HepG2 (cell line): ENCODE results near the gene STAG3. TPM values are rescaled to one million over a fixed set of nuclear protein-coding genes. Genes with fewer than 3 reads are reported as not detected.

Source experiments
- CCDC6 ChIP-seq: sonication (generic); formaldehyde crosslinking; IDR thresholded peaks from 2 replicates; pipeline ENCODE4 v1.8.1; 2022; ENCODE audit warnings: mild to moderate bottlenecking, missing genetic modification reagents, moderate library complexity
- FOXP1 ChIP-seq, 2 experiments: fragments of 450-650 bp in 1 of 2; IDR thresholded peaks; 2 replicates each; pipeline ENCODE4 v1.6.1; 2017 to 2018; ENCODE audit warnings: antibody characterized with exemption in 1 of 2
- HNF1B ChIP-seq: sonication (generic); formaldehyde crosslinking; IDR thresholded peaks from 2 replicates; pipeline ENCODE4 v1.5.1; 2020; ENCODE audit warnings: mild to moderate bottlenecking, moderate library complexity, missing genetic modification reagents
- KDM2A ChIP-seq: sonication (generic); formaldehyde crosslinking; IDR thresholded peaks from 2 replicates; pipeline ENCODE4 v1.4.0; 2020; ENCODE audit warnings: low read depth, missing genetic modification reagents, borderline replicate concordance
- MIER3 ChIP-seq: IDR thresholded peaks from 2 replicates; pipeline ENCODE4 v1.6.1; 2016; ENCODE audit warnings: missing compliant biosample characterization, borderline replicate concordance
- RFXAP ChIP-seq: sonication (generic); formaldehyde crosslinking; IDR thresholded peaks from 2 replicates; pipeline ENCODE4 v1.4.0; 2020; ENCODE audit warnings: missing genetic modification reagents, borderline replicate concordance
- SMARCC2 ChIP-seq: fragments of 450-650 bp; IDR thresholded peaks from 2 replicates; pipeline ENCODE4 v1.6.1; 2017; ENCODE audit warnings: antibody characterized with exemption, mild to moderate bottlenecking
- SOX13 ChIP-seq, 3 experiments: fragments of 450-650 bp in 1 of 3; sonication (generic) in 1 of 3; formaldehyde crosslinking in 1 of 3; IDR thresholded peaks in 2 of 3; conservative IDR thresholded peaks in 1 of 3; 2 replicates each; pipeline versions ENCODE4 v1.5.0 to v1.6.1; 2016 to 2020; ENCODE audit warnings: antibody characterized with exemption in 1 of 3, mild to moderate bottlenecking in 1 of 3, missing compliant biosample characterization in 1 of 3, missing genetic modification reagents in 1 of 3, moderate library complexity in 1 of 3
- ZNF574 ChIP-seq: sonication (generic); formaldehyde crosslinking; IDR thresholded peaks from 2 replicates; pipeline ENCODE4 v1.4.0; 2020; ENCODE audit warnings: missing genetic modification reagents
- polyA plus RNA-seq, 8 experiments: library from polyadenylated mRNA; depleted of rRNA in 3 of 8; stranded (reverse) in 7 of 8; unstranded in 1 of 8; fragments of >200 nt; fragmentation: Illumina TruSeq in 4 of 8; extraction: Trizol in 4 of 8; gene quantifications; 2 replicates each; pipeline versions ENCODE4 v1.2.1 to v1.2.3, GENCODE V29; 2011 to 2016; ENCODE audit warnings: low read depth in 4 of 8, missing spikeins in 1 of 8, mixed read lengths in 1 of 8; ENCODE audit not compliant: insufficient read depth in 1 of 8
- total RNA-seq, 5 experiments: library from RNA; depleted of rRNA; stranded (reverse); fragments of >200 nt; fragmentation: Illumina TruSeq; extraction: Trizol; gene quantifications; 2 replicates each; pipeline ENCODE4 v1.2.3, GENCODE V29; 2016; ENCODE audit warnings: low read depth in 1 of 5
- TF ChIP-seq, protein P1 (sequence below): sonication (generic); formaldehyde crosslinking; IDR thresholded peaks from 2 replicates; pipeline ENCODE4 v1.5.0; 2020; ENCODE audit warnings: mild to moderate bottlenecking, missing genetic modification reagents, moderate library complexity
- TF ChIP-seq, protein P2 (sequence below): sonication (generic); formaldehyde crosslinking; IDR thresholded peaks from one replicate; pipeline ENCODE4 v1.5.1; 2020; ENCODE audit warnings: mild to moderate bottlenecking, missing genetic modification reagents; ENCODE audit errors: not compliant biosample characterization

The STAG3 gene
- total and polyA plus RNA-seq, 2 of the 13 experiments (the other 11 are each of a cell fraction or from before 2014, with no cell fraction given) = 0.09 to 0.33 TPM

- TF ChIP-seq ZNF574 (CRISPR knock-in tag) (no peak), FOXP1 (IDR thresholded peaks at IDR 0.05) (no peak), FOXP1 (CRISPR knock-in tag; IDR thresholded peaks at IDR 0.05) (peak; percentile 37; the same call in 1 of the 2 replicates), SMARCC2 (no peak), MIER3 (CRISPR knock-in tag) (peak; percentile 55; the same call in 1 of the 2 replicates), HNF1B (CRISPR knock-in tag) (peak; percentile 34; the same call in 1 of the 2 replicates), KDM2A (peak; percentile 53), CCDC6 (CRISPR knock-in tag) (0 out of 2 replicates have a peak, but pooled peaks have one; percentile 32), SOX13 (IDR thresholded peaks at IDR 0.05) (no peak), SOX13 (CRISPR knock-in tag; conservative IDR thresholded peaks at IDR 0.05 in 1 of 2, IDR thresholded peaks at IDR 0.05 in 1 of 2) (peak in 1 of 2 experiments; percentile 55; a peak in 1 of 4 replicates), RFXAP (CRISPR knock-in tag) (0 out of 2 replicates have a peak, but pooled peaks have one; percentile 20)
- TF ChIP-seq, protein P1, sequence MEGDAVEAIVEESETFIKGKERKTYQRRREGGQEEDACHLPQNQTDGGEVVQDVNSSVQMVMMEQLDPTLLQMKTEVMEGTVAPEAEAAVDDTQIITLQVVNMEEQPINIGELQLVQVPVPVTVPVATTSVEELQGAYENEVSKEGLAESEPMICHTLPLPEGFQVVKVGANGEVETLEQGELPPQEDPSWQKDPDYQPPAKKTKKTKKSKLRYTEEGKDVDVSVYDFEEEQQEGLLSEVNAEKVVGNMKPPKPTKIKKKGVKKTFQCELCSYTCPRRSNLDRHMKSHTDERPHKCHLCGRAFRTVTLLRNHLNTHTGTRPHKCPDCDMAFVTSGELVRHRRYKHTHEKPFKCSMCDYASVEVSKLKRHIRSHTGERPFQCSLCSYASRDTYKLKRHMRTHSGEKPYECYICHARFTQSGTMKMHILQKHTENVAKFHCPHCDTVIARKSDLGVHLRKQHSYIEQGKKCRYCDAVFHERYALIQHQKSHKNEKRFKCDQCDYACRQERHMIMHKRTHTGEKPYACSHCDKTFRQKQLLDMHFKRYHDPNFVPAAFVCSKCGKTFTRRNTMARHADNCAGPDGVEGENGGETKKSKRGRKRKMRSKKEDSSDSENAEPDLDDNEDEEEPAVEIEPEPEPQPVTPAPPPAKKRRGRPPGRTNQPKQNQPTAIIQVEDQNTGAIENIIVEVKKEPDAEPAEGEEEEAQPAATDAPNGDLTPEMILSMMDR (CRISPR knock-in tag) = peak; percentile 18; the same call in 1 of the 2 replicates
- TF ChIP-seq, protein P2, sequence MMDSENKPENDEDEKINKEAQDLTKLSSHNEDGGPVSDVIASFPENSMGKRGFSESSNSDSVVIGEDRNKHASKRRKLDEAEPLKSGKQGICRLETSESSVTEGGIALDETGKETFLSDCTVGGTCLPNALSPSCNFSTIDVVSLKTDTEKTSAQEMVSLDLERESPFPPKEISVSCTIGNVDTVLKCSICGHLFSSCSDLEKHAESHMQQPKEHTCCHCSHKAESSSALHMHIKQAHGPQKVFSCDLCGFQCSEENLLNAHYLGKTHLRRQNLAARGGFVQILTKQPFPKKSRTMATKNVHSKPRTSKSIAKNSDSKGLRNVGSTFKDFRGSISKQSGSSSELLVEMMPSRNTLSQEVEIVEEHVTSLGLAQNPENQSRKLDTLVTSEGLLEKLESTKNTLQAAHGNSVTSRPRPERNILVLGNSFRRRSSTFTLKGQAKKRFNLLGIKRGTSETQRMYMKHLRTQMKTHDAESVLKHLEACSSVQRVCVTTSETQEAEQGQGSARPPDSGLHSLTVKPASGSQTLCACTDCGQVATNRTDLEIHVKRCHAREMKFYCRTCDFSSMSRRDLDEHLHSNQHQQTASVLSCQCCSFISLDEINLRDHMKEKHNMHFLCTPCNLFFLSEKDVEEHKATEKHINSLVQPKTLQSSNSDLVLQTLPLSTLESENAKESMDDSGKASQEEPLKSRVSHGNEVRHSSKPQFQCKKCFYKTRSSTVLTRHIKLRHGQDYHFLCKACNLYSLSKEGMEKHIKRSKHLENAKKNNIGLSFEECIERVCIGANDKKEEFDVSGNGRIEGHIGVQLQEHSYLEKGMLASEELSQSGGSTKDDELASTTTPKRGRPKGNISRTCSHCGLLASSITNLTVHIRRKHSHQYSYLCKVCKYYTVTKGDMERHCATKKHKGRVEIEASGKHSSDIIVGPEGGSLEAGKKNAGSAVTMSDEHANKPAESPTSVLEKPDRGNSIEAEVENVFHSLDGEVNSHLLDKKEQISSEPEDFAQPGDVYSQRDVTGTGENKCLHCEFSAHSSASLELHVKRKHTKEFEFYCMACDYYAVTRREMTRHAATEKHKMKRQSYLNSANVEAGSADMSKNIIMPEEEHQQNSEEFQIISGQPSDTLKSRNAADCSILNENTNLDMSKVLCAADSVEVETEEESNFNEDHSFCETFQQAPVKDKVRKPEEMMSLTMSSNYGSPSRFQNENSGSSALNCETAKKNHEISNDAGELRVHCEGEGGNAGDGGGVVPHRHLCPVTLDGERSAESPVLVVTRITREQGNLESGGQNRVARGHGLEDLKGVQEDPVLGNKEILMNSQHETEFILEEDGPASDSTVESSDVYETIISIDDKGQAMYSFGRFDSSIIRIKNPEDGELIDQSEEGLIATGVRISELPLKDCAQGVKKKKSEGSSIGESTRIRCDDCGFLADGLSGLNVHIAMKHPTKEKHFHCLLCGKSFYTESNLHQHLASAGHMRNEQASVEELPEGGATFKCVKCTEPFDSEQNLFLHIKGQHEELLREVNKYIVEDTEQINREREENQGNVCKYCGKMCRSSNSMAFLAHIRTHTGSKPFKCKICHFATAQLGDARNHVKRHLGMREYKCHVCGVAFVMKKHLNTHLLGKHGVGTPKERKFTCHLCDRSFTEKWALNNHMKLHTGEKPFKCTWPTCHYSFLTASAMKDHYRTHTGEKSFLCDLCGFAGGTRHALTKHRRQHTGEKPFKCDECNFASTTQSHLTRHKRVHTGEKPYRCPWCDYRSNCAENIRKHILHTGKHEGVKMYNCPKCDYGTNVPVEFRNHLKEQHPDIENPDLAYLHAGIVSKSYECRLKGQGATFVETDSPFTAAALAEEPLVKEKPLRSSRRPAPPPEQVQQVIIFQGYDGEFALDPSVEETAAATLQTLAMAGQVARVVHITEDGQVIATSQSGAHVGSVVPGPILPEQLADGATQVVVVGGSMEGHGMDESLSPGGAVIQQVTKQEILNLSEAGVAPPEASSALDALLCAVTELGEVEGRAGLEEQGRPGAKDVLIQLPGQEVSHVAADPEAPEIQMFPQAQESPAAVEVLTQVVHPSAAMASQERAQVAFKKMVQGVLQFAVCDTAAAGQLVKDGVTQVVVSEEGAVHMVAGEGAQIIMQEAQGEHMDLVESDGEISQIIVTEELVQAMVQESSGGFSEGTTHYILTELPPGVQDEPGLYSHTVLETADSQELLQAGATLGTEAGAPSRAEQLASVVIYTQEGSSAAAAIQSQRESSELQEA = no peak
Measured at GRCh38 chr7:100157334-100158228, 20.1 kb upstream of the STAG3 start (continued).
